B cell (primary cell): Measurements from ENCODE around the gene VWCE. TPM values are rescaled to one million over a fixed set of nuclear protein-coding genes. Genes with fewer than 3 reads are reported as not detected.

Experiments
- ATAC-seq: fragments of 200-7000 bp; cut with Tn5 transposase; one replicate; pipeline ENCODE4 v1.10.0; 2021; ENCODE audit warnings: low read depth, mild to moderate bottlenecking, moderate number of reproducible peaks, moderate library complexity
- CTCF ChIA-PET: fragments of 350-600 bp; sonication (Branson Sonifier 250); formaldehyde crosslinking; loops from one replicate; lab custom pipeline; 2021; ENCODE audit warnings: antibody characterized with exemption, inconsistent platforms; lab: Charles Lee
- POLR2A ChIA-PET: fragments of 350-600 bp; sonication (Branson Sonifier 250); formaldehyde crosslinking; loops from one replicate; lab custom pipeline; 2021; ENCODE audit warnings: antibody characterized with exemption; lab: Charles Lee
- DNase-seq: peaks from one replicate; pipeline ENCODE4 v3.0.0; 2013
- H2AFZ ChIP-seq: 2 replicates; pipeline ENCODE4 v1.6.1; 2012; ENCODE audit warnings: mild to moderate bottlenecking, low read depth, low read length; ENCODE audit not compliant: insufficient read depth, poor library complexity, severe bottlenecking
- H3K27ac ChIP-seq, 2 donors: 1 replicate in 1 of 2; 2 replicates in 1 of 2; pipeline ENCODE4 v1.5.1; 2012 to 2013; ENCODE audit warnings: low read length in 2 of 2, mild to moderate bottlenecking in 2 of 2, moderate library complexity in 1 of 2
- H3K27me3 ChIP-seq, 4 experiments: fragments of 200-600 bp in 1 of 4; sonication (generic) in 1 of 4; replicated peaks in 1 of 4; 1 replicate in 2 of 4; 2 replicates in 2 of 4; pipeline versions ENCODE4 v1.6.1 to v1.7.0; 2013 to 2016; ENCODE audit warnings: low read length in 3 of 4, mild to moderate bottlenecking in 2 of 4, mixed read lengths in 1 of 4, moderate library complexity in 1 of 4; ENCODE audit not compliant: insufficient read depth in 4 of 4, control insufficient read depth in 3 of 4; ENCODE audit errors: control extremely low read depth in 1 of 4
- H3K36me3 ChIP-seq, 2 experiments: replicated peaks in 1 of 2; 1 replicate in 1 of 2; 2 replicates in 1 of 2; pipeline versions ENCODE4 v1.6.1 to v1.7.1; 2013; ENCODE audit warnings: low read length in 1 of 2; ENCODE audit not compliant: insufficient read depth in 2 of 2, control insufficient read depth in 1 of 2; ENCODE audit errors: control extremely low read depth in 1 of 2, extremely low read depth in 1 of 2
- H3K4me1 ChIP-seq, 2 donors: fragments of 200-600 bp in 1 of 2; sonication (generic) in 1 of 2; 1 replicate in 1 of 2; 2 replicates in 1 of 2; pipeline versions ENCODE4 v1.5.1 to v1.6.1; 2013 to 2017; ENCODE audit warnings: low read length in 2 of 2; ENCODE audit not compliant: control insufficient read depth in 2 of 2, insufficient read depth in 2 of 2
- H3K4me2 ChIP-seq: replicated peaks from 2 replicates; pipeline ENCODE3; 2012; ENCODE audit warnings: mild to moderate bottlenecking, low read depth, low read length; ENCODE audit not compliant: poor library complexity, severe bottlenecking
- H3K4me3 ChIP-seq, 5 experiments: fragments of 200-600 bp in 1 of 5; sonication (generic) in 1 of 5; 1 replicate in 3 of 5; 2 replicates in 2 of 5; pipeline versions ENCODE4 v1.5.1 to v1.7.0; 2011 to 2016; ENCODE audit warnings: low read length in 4 of 5, mild to moderate bottlenecking in 4 of 5, low read depth in 2 of 5, control low read depth in 1 of 5, moderate library complexity in 1 of 5; ENCODE audit not compliant: insufficient read depth in 1 of 5; ENCODE audit errors: control extremely low read depth in 1 of 5, extremely low read depth in 1 of 5
- H3K79me2 ChIP-seq: fragments of 200-600 bp; sonication (generic); one replicate; pipeline ENCODE4 v1.6.0; 2016; ENCODE audit warnings: low read length; ENCODE audit not compliant: control insufficient read depth, insufficient read depth
- H3K9ac ChIP-seq: fragments of 200-600 bp; sonication (generic); 2 replicates; pipeline ENCODE4 v1.6.1; 2017; ENCODE audit warnings: mild to moderate bottlenecking, low read length, moderate library complexity
- H3K9me3 ChIP-seq, 3 donors: one replicate each; pipeline versions ENCODE4 v1.6.1 to v1.7.1; 2013; ENCODE audit warnings: low read length in 2 of 3; ENCODE audit not compliant: control insufficient read depth in 2 of 3, insufficient read depth in 1 of 3; ENCODE audit errors: control extremely low read depth in 1 of 3
- H4K20me1 ChIP-seq: 2 replicates; pipeline ENCODE4 v1.6.0; 2012; ENCODE audit warnings: mild to moderate bottlenecking, low read length; ENCODE audit not compliant: insufficient read depth, control insufficient read depth, poor library complexity, severe bottlenecking
- H3K27ac Mint-ChIP-seq: one replicate; pipeline ENCODE4 v1.8.0; 2021; ENCODE audit warnings: mixed read lengths
- H3K27me3 Mint-ChIP-seq: one replicate; pipeline ENCODE4 v1.8.0; 2021; ENCODE audit warnings: mixed read lengths
- H3K4me1 Mint-ChIP-seq: one replicate; pipeline ENCODE4 v1.8.0; 2021; ENCODE audit warnings: mixed read lengths
- H3K4me3 Mint-ChIP-seq: one replicate; pipeline ENCODE4 v1.8.0; 2021; ENCODE audit warnings: mixed read lengths
- H3K9me3 Mint-ChIP-seq: one replicate; pipeline ENCODE4 v1.8.0; 2022; ENCODE audit warnings: mixed read lengths; ENCODE audit not compliant: insufficient read depth
- CTCF ChIP-seq: fragments of 200-600 bp; IDR thresholded peaks from one replicate; pipeline ENCODE4 v1.8.0; 2022; ENCODE audit warnings: antibody characterized with exemption, mild to moderate bottlenecking
- EZH2 ChIP-seq: IDR thresholded peaks from 2 replicates; pipeline ENCODE4 v1.6.1; 2012; ENCODE audit warnings: borderline replicate concordance, low read depth, mild to moderate bottlenecking, moderate library complexity, low read length; ENCODE audit not compliant: insufficient read depth, poor library complexity, severe bottlenecking
- WGBS: methylation state at CpG from one replicate; pipeline ENCODE4 v1.1.5; 2013; ENCODE audit warnings: missing lambda C conversion rate; ENCODE audit not compliant: insufficient coverage; 5-methylcytosine and 5-hydroxymethylcytosine counted together
- intact Hi-C: fragments of 100-400 bp; cut with micrococcal nuclease; formaldehyde crosslinking; loops from one replicate; pipeline ENCODE4 v1.10.0; 2022
- polyA plus RNA-seq: library from polyadenylated mRNA; depleted of rRNA; stranded (reverse); fragments of >200 nt; gene quantifications from 2 replicates; pipeline ENCODE4 v1.2.3, GENCODE V29; 2012
- total RNA-seq, 2 donors: library from RNA; stranded (reverse); fragments of 120-200 nt in 1 of 2; gene quantifications; 1 replicate in 1 of 2; 2 replicates in 1 of 2; pipeline versions ENCODE4 v1.2.3 to v1.2.4, GENCODE V29; 2013 to 2022

VWCE gene
- total and polyA plus RNA-seq, 2 donors (not counting 1 experiment from before 2014, with no cell fraction given): 0.37 to 0.39 TPM

GRCh38 chr11:61265357-61265756 is 29.8 kb downstream of the VWCE start:
- TF ChIP-seq CTCF: no peak
- no peak for TF ChIP-seq EZH2
- CTCF ChIA-PET: no interaction called here
- no peaks in the 10 kb centered on the region for H3K9me3 Mint-ChIP-seq
- Histone ChIP-seq H3K27me3 (no peaks in the 10 kb centered on the region), H3K4me2 (no peak overlapping the region), H3K79me2 (no peaks in the 10 kb centered on the region), H3K9me3 (no peaks in the 10 kb centered on the region), H3K36me3 (no peaks in the 10 kb centered on the region), H3K27ac (no peak overlapping the region), H3K9ac (no peak overlapping the region), H3K4me1 (no peaks in the 10 kb centered on the region), H2AFZ (no peak overlapping the region), H4K20me1 (no peaks in the 10 kb centered on the region), H3K4me3 (no peak overlapping the region)
- ATAC-seq (no peak), DNase-seq (no peak)
- no peak overlapping the region for H3K4me3 Mint-ChIP-seq
- H3K27me3 Mint-ChIP-seq: no peaks in the 10 kb centered on the region
- intact Hi-C loops: no loop called here
- WGBS: 99% methylated on average over 14 of the region's 14 CpGs
- H3K4me1 Mint-ChIP-seq: no peaks in the 10 kb centered on the region
- H3K27ac Mint-ChIP-seq: no peak overlapping the region
- POLR2A ChIA-PET: no interaction called here

GRCh38 chr11:61264795-61265194 is 30.3 kb downstream of the VWCE start:
- Histone ChIP-seq H3K4me1 (no peaks in the 10 kb centered on the region), H4K20me1 (no peaks in the 10 kb centered on the region), H3K27ac (no peak overlapping the region), H3K4me2 (no peak overlapping the region), H2AFZ (no peak overlapping the region), H3K9me3 (no peaks in the 10 kb centered on the region), H3K4me3 (no peak overlapping the region), H3K36me3 (no peaks in the 10 kb centered on the region), H3K79me2 (no peaks in the 10 kb centered on the region), H3K27me3 (no peaks in the 10 kb centered on the region), H3K9ac (no peak overlapping the region)
- Mint-ChIP-seq H3K27ac (no peak overlapping the region), H3K4me1 (no peaks in the 10 kb centered on the region), H3K27me3 (no peaks in the 10 kb centered on the region), H3K4me3 (no peak overlapping the region), H3K9me3 (no peaks in the 10 kb centered on the region)
- ChIA-PET CTCF (no interaction called here), POLR2A (interaction anchor here (0.9 kb wide), 1 partner anchor 49 kb away, joined by 11 read pairs; no protein-coding TSS in a partner anchor)
- ATAC-seq (no peak), DNase-seq (no peak)
- TF ChIP-seq EZH2: no peak
- TF ChIP-seq CTCF: no peak
- intact Hi-C loops: no loop called here
- WGBS: 95% methylated on average over 14 of the region's 14 CpGs
